Cardiac muscle cell (in vitro differentiated cells and primary cell): Measurements from ENCODE around the gene MAP7D2. TPM values are rescaled to one million over a fixed set of nuclear protein-coding genes. Genes with fewer than 3 reads are reported as not detected.

Experiments
- DNase-seq, 2 donors: peaks; one replicate each; pipeline versions ENCODE4 v3.0.0 to v3.0.0-alpha.2; 2010 to 2017; ENCODE audit warnings: low read depth in 1 of 2, low spot score in 1 of 2
- H3K27ac ChIP-seq: fragments of 200-600 bp; sonication (generic); 2 replicates; pipeline ENCODE4 v1.5.1; 2016
- H3K27me3 ChIP-seq: fragments of 200-600 bp; sonication (generic); 2 replicates; pipeline ENCODE4 v1.6.0; 2016; ENCODE audit warnings: control low read depth
- H3K36me3 ChIP-seq: fragments of 200-600 bp; sonication (generic); 2 replicates; pipeline ENCODE4 v1.5.1; 2016; ENCODE audit warnings: control low read depth
- H3K4me1 ChIP-seq: fragments of 200-600 bp; sonication (generic); 2 replicates; pipeline ENCODE4 v1.8.1; 2017; ENCODE audit warnings: low read depth, mild to moderate bottlenecking, mixed run types
- H3K4me3 ChIP-seq: fragments of 200-600 bp; sonication (generic); 2 replicates; pipeline ENCODE4 v1.5.1; 2016; ENCODE audit warnings: mild to moderate bottlenecking
- H3K9me3 ChIP-seq: fragments of 200-600 bp; sonication (generic); 2 replicates; pipeline ENCODE4 v1.5.1; 2017; ENCODE audit warnings: low read depth, mild to moderate bottlenecking, control low read depth
- polyA plus RNA-seq: library from polyadenylated mRNA; unstranded; fragments of >200 nt; fragmentation: Nextera tagmentation; extraction: Ambion mirVana; gene quantifications from 2 replicates; pipeline ENCODE4 v1.2.1, GENCODE V29; 2016
- total RNA-seq: library from RNA; depleted of rRNA; stranded (reverse); fragments of >200 nt; gene quantifications from 2 replicates; pipeline ENCODE4 v1.2.3, GENCODE V29; 2016
- TF ChIP-seq, protein P1 (sequence below): IDR thresholded peaks from 2 replicates; pipeline ENCODE4 v1.5.1; 2012; ENCODE audit warnings: low read depth, mild to moderate bottlenecking, low read length

Gene MAP7D2
- total and polyA plus RNA-seq, 2 experiments from 2014 or later, result 0.05 to 0.36 TPM

DNA sequence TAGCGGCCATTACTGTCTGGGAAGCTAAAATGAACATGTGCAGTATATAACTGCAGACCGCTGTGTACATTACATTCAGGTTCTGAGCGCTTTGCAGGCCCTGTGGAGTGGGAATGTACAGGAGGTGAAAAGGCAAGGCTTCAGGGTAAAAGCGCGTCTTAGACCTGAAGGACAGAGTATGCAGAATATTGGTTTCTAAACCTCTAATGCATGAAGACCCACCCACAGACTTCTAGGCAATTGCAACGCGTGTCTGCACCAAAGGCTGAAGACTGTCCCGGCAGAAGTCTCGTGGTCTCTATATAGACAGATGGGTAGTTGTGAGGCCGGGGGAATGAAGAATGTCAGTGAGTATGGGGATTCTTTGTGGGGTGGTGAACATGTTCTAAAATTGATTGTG is 5.4 kb downstream of the MAP7D2 start:
- no peaks in the 10 kb centered on the region for H3K36me3 ChIP-seq
- H3K27ac ChIP-seq, result no peak overlapping the region
- no peak for DNase-seq
- peaks cover 15% of the 10 kb centered on the region for H3K27me3 ChIP-seq
- no peak overlapping the region for H3K4me3 ChIP-seq
- no peaks in the 10 kb centered on the region for H3K9me3 ChIP-seq
- TF ChIP-seq, protein P1, sequence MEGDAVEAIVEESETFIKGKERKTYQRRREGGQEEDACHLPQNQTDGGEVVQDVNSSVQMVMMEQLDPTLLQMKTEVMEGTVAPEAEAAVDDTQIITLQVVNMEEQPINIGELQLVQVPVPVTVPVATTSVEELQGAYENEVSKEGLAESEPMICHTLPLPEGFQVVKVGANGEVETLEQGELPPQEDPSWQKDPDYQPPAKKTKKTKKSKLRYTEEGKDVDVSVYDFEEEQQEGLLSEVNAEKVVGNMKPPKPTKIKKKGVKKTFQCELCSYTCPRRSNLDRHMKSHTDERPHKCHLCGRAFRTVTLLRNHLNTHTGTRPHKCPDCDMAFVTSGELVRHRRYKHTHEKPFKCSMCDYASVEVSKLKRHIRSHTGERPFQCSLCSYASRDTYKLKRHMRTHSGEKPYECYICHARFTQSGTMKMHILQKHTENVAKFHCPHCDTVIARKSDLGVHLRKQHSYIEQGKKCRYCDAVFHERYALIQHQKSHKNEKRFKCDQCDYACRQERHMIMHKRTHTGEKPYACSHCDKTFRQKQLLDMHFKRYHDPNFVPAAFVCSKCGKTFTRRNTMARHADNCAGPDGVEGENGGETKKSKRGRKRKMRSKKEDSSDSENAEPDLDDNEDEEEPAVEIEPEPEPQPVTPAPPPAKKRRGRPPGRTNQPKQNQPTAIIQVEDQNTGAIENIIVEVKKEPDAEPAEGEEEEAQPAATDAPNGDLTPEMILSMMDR, result no peak
- no peaks in the 10 kb centered on the region for H3K4me1 ChIP-seq

DNA sequence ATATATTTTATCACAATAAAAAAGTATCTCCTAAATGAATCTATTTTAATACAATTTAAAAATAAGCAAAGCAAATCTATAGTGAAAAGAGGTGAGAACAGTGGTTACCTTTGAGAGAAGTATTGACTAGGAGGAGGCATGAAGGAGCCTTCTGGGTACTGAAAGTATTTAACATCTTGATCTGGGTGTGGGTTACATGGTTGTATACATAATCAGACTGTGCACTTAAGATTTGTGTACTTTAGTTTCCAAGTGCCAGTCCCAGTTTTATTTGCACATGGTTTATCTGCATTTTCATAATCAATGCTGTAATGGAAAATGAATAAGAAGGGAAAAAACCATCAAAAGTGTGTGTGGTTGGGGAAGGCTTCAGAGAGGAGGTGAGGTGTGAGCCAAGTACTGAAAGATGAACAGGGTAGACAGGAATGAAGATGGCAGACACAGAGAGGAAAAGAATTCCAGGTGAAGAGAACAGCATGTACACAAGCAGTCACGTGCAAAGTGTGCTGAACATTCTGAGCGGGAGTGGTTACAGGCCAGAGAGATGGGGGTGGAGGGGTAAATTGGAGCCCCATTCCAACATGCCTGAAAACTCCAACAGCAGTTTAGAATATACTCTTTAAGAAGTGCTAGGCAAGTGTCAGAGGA is 14.6 kb downstream of the MAP7D2 start:
- H3K4me1 ChIP-seq, result no peaks in the 10 kb centered on the region
- no peak overlapping the region for H3K4me3 ChIP-seq
- no peaks in the 10 kb centered on the region for H3K27me3 ChIP-seq
- DNase-seq, result no peak
- H3K9me3 ChIP-seq, result no peaks in the 10 kb centered on the region
- TF ChIP-seq, protein P1, result no peak
- H3K36me3 ChIP-seq, result no peaks in the 10 kb centered on the region
- H3K27ac ChIP-seq, result no peak overlapping the region

DNA sequence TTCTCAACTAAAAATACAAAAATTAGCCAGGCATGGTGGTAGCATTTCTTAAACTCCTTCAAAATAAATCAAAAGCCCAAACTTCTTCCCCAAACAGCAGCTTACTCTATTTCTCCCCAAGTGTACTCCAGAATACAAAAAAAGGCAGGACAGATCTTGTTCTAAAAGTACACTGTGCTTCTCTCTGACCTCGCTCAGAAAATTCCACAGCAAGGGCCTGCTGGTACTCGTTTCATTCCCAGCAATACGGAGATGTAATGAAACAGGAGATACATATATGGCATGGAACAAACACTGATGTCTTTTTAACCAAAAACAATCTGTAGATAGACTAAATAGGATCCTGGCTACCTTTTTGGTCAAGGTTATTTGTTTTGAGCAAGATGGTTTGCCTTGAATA is 25.2 kb downstream of the MAP7D2 start:
- H3K9me3 ChIP-seq, result no peaks in the 10 kb centered on the region
- no peaks in the 10 kb centered on the region for H3K36me3 ChIP-seq
- H3K27me3 ChIP-seq, result no peaks in the 10 kb centered on the region
- H3K4me3 ChIP-seq, result no peak overlapping the region
- no peak overlapping the region for H3K27ac ChIP-seq
- DNase-seq, result no peak
- TF ChIP-seq, protein P1, result no peak
- no peaks in the 10 kb centered on the region for H3K4me1 ChIP-seq

DNA sequence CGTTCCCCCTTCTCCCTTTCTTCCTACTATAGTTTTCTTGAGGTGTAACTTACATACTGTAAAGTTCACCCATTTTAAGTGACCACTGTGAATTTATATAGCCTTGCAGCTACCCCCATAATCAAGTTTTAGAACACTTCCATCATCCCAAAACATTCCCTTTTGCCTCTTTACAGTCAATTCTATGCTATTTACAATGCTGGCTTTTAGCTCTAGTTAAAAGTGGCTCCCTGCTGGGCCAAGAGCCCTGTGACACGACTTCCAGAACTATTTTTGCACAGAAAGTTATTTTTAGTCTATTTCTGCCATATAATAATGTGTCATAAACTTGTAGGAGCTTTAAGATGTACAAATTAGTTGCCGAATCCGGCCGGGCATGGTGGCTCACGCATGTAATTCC is 26.9 kb downstream of the MAP7D2 start:
- Histone ChIP-seq H3K4me1 (no peaks in the 10 kb centered on the region), H3K27me3 (no peaks in the 10 kb centered on the region), H3K9me3 (no peaks in the 10 kb centered on the region), H3K36me3 (no peaks in the 10 kb centered on the region), H3K27ac (no peak overlapping the region), H3K4me3 (no peak overlapping the region)
- no peak for DNase-seq
- TF ChIP-seq, protein P1, result no peak

DNA sequence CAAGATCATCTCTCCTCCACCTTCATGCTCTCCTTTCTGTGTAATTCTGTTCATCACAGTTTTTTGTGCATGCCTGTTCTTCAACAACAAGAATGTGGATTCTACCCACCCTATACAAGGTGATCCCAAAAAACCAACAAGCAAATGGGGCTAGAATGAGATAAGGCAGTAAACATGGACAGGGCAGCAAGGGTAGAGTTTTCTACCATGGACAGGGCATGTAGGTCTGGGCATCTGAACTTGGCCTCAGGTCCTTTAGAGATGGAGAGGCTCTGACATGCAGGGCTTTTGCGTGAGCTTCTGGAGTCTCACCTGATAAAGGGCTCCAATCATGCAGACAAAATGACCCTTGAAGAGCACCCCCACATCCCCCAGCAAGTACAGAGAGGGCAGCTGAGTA is 36.4 kb downstream of the MAP7D2 start:
- no peak overlapping the region for H3K27ac ChIP-seq
- DNase-seq, result no peak
- TF ChIP-seq, protein P1, result no peak
- H3K9me3 ChIP-seq, result no peaks in the 10 kb centered on the region
- no peaks in the 10 kb centered on the region for H3K4me1 ChIP-seq
- no peaks in the 10 kb centered on the region for H3K36me3 ChIP-seq
- no peaks in the 10 kb centered on the region for H3K27me3 ChIP-seq
- H3K4me3 ChIP-seq, result no peak overlapping the region
